Activated CD8-positive, alpha-beta memory T cell treated with anti-CD3 and anti-CD28 coated beads for 48 hours (primary cell): ENCODE data around the gene CXCL12.

Experiments used
- DNase-seq, 3 experiments: peaks; one replicate each; pipeline ENCODE4 v3.0.0-alpha.2; 2020; ENCODE audit warnings: low read depth in 2 of 3, low spot score in 2 of 3

Gene CXCL12

DNA sequence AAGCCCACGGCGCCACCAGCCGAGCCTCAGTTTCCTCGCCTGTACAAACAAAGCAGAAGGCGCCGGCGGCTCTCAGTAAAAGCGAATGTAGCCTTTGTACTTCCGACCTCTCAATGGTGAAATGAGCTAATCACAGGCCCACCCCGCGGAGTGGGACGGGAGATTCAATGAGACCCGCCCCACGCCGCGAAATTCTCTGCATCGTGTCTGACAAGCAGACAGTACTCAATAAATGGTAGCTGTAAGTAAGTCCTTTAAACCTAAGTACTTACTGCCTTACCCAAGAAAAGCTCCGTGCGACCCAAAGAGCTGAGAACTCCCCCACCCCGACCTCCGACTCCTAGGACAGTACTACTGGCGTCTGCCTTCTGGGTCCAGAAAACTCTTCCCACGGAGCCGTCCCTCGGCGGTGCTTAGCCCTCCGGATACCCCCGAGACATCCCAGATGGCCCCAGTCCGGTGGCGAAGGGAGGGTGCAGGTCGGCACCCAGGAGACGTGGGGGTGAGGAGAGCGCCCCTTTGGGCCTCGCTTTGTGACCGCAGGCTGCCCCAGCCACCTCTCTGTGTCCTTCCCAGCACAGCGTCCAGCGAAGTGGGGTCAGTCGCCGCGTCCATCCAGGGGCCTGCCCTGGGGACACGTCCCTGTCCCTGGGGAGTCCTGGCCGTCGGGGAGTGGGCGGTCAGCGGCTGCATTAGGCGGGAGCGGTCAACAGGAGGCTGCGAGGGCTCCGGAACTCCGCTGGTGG lies 972 bp upstream of the CXCL12 start:
- DNase-seq, result no peak

- no peak for DNase-seq
Measured at GRCh38 chr10:44384601-44385025, 284 bp downstream of the CXCL12 start.

DNA sequence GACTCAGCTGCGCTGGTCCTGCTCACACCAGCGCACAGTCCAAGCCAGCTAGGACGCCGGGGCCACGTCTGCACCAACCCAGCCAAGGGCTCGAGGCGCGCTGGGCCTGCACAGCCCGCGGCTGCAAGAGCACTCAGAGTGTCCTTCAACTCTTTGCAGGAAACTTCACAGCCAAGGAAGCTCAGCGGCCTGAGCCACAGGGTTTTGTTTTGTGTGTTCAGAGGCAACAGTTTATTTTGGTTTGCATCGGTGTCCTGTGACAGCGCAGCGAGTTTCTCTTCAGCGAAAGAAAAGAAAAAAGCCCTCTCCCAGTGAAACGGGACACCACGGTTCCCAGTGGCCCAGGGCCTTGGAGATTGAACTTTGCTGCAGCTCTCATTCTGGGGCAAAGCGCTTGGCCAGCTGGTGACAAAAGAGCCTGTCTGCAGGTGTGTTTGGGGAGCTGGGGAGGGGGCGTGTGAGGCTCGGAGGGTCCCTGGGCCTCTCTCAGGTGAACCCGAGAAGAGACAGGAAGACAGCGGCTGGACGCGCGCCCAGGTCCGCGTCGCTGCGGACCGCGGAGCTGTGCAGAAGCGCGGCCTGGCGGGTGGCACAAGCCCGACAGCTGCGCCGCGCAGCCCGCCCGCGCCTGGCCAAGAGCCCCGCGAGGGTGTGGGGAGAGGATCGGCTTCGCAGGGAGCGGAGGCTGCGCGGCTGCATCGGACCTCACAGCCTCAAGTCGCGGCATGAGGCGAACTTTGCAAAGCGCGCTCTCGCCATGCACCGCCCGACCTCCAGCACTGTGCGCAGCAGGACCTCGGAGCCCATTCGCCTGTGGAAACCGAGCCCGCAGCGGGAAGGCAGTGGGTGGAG lies 922 bp downstream of the CXCL12 start:
- DNase-seq, result no peak

- no peak for DNase-seq
Measured at GRCh38 chr10:44382981-44383748, 1.7 kb downstream of the CXCL12 start.

- DNase-seq, result no peak
Measured at GRCh38 chr10:44382131-44382858, 2.6 kb downstream of the CXCL12 start.

- no peak for DNase-seq
Measured at GRCh38 chr10:44380829-44381600, 3.9 kb downstream of the CXCL12 start.

DNA sequence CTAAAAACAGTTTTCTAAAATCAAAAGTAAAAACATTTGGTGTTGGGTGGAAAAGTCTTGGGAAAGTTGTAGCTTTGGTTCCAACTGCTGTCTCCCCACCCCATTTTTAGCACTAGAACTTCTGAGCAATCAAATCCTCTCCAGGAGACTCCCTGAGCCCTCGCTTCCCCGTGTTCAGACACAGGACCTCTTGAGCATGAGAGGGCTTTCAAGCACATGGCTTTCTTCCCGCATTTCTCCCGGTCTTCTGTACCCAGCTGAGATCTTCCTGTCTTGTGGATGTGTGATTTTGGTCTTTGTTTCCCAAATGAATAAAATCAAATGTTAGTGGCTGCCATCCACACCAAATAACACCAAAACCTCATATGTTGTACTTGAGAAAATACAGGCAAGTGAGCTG lies 5.0 kb downstream of the CXCL12 start:
- no peak for DNase-seq

GRCh38 chr10:44378626-44379025 lies 6.3 kb downstream of the CXCL12 start:
- DNase-seq, result no peak

- DNase-seq, result no peak
Measured at GRCh38 chr10:44377651-44378310, 7.1 kb downstream of the CXCL12 start.

DNA sequence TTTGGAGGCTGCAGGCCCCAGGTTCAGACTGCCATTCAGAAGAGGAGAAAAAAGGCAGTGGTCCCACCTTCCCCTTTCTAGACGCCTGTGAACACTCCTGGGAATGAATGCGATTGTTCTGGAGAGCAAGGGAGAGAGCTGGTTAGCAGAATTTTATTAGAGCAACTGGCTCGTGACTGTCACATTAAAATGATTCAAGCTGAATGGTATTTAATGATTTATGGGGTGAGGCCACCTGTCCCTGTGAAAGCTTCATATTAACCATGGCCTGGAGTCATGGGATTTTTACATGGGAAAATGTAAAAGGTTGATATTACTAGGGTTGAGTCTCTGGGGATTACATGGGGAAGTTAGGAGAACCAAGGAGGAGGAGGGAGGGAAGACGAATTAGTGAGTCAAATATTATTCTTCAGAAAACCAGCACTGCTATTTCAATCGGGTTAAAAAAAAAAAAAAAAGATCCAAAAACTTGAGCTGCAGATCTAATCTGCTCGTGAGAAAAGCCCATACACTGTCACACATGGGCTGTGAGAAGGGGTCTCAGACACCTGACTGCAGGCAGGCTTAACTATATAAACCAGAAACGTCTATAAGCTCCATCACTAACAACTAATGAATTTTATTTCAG lies 8.3 kb downstream of the CXCL12 start:
- DNase-seq, result no peak

GRCh38 chr10:44374155-44374554 lies 10.7 kb downstream of the CXCL12 start:
- no peak for DNase-seq

DNA sequence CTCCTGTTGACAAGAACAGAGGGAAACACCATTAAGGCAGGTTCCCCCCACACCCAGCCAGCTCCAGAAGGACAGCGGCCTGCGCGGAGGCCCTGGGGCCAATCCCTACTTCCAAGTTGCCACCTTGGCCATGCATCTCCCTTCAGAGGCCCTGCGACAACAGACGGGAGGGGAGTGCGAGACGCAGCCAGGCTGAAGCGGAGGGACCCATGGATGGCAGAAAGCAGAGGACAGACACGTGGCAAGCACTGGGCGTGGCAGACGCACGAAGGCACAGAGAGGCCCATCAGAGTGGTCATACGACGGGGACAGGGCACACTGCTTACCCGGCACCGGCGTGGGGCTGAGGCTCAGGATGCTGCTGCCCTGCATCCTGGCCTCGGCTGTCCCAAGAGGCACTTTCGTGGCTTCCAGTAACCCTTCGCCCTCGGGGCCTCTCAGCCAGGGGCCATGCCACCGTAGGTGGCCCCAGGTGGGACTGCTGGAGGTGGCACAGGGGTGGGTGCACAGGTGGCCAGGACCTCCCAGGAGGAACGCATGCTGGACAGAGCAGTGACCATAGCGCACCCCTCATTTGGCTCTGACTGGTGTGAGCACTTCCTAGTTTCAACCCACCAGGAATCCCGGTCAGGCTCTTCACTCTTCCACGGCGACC lies 11.4 kb downstream of the CXCL12 start:
- no peak for DNase-seq

DNA sequence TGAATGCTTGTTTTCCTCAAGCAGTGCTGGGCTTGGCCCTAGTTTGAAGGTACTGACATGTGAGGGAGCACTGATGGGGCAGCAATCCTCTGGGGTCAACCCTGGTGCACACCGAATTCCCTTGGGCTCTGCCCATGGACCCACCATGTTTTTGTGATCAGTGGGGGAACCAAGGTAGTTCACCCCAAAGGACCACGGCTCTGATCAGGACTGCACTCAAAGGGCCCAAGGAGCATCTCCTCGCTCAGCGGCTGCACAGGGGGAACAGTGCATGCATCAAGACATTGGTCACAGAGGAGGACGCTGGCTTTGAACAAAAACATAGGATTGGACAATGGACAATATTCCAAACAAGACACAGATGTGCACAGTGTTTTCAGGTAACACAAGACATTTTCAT lies 12.7 kb downstream of the CXCL12 start:
- no peak for DNase-seq

GRCh38 chr10:44370731-44371248 lies 14.1 kb downstream of the CXCL12 start:
- no peak for DNase-seq

DNA sequence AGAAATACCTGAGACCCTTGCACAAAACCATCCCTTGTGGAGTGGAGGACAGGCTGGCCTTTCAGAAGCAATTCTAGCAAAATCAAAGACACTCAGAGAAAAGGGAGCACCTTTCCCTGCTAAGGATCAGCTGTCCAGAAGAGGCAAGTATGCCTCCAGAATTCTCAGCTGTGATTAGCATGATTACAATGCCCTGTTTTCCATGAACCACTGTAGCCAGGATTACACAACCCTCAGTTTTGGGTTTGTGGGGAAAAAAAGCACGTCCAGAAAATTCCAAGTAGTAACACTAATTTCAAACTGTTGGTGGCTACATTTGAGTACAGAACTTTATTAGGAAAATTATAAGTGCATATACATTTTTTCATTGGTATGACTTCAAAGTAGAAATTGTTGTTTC lies 15.0 kb downstream of the CXCL12 start:
- no peak for DNase-seq

DNA sequence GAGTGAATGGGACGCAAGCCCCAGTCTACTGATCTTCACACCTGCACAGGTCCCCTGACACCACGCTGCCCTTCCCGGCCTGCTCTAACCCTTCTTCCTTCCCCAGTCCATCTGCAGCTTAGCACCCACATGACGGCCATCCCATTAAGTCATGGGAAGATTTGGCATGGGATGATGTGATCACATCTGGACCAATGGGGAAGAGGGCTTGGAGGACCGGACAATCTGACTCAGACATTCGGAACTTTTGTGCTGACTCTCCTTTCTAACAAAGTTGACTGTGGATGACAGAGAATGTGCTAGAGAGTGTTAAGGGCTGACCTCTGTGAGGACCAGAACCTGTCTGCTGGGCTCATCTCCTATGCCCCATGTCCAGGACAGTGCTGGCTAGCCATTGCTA lies 15.6 kb downstream of the CXCL12 start:
- no peak for DNase-seq

DNA sequence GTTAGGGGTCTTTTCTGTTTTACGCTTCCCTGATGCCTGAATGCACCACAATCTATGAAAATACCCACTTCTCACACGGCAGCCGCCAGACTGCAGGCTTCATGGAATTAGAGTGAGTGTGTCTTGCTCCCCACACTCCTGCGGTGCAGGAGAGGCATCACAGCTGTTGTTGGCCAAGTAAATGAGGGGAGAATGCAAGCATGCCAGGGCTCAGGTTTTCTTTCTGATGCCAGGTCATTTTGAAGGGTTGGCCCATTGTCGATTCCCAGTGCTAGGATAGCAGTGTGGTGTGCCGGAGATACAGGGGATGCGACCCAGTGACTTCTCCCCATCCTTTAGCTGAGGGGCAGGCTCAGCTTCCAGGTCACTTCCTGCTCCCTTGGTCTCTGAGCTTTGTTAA lies 16.3 kb downstream of the CXCL12 start:
- no peak for DNase-seq

DNA sequence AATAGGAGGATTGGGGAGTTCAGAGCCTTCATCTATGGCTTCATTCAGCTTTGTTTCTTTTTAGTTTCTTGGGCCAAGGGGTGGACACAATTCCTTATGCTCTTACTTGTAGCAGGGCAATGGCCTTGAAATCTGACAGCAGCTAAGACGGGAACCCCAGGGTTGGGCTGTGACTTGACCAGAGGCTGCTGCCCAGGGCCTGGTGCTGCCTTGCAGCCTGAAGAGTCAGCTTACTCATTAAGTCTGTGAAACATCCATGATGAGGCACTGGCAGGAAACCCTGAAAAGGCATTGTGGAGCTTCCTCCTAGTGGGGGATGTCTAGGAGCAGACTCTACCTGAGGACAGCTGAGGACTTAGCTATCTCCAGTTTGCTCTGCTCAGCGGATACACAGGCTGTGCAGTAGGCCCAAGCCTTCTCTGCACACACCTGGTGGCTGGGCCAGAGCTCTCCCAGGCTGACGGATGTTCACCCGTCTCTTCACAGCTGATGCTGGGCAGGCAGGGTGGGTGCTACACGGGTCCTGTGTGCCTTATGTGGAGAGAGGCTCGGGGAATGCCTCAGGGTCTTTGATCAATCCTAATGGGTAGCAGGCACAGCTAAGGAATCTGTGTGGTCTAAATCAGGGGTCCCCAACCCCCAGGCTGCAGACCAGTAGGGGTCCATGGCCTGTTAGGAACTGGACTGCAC lies 17.8 kb downstream of the CXCL12 start:
- no peak for DNase-seq
